Endothelial cell of umbilical vein (primary cell): ENCODE results near the gene PRC1. TPM values are rescaled to one million over a fixed set of nuclear protein-coding genes. Genes with fewer than 3 reads are reported as not detected.

Experiments
- BruUV-seq: library from RNA; stranded (reverse); fragments of 400-500 nt; replicated peaks from 2 replicates; lab custom pipeline; 2021; lab: Mats Ljungman, UMichigan
- CTCF ChIA-PET: fragments of 300-600, 350-600 bp; sonication (Branson Sonifier 250); formaldehyde crosslinking; loops from one replicate; lab custom pipeline; 2021; ENCODE audit warnings: antibody characterized with exemption, inconsistent platforms; lab: Charles Lee
- POLR2A ChIA-PET: fragments of 300-600, 350-600 bp; sonication (Branson Sonifier 250); formaldehyde crosslinking; loops from one replicate; lab custom pipeline; 2021; ENCODE audit warnings: antibody characterized with exemption, inconsistent platforms; lab: Charles Lee
- DNase-seq: peaks from one replicate; pipeline ENCODE4 v3.0.0-alpha.2; 2011; ENCODE audit warnings: low read depth, low spot score
- FAIRE-seq: peaks from 2 replicates; lab custom pipeline; 2011; peaks lifted over from hg19 to GRCh38; lab: Jason Lieb, UNC
- H2AFZ ChIP-seq: 2 replicates; pipeline ENCODE4 v1.6.0; 2012; ENCODE audit warnings: low read depth, low read length, control low read depth, inconsistent platforms
- H3K27ac ChIP-seq: 2 replicates; pipeline ENCODE4 v1.5.1; 2011; ENCODE audit warnings: low read depth, mild to moderate bottlenecking, control low read depth, low read length, moderate library complexity; ENCODE audit not compliant: insufficient read depth
- H3K27me3 ChIP-seq, 2 experiments: 2 replicates each; pipeline versions ENCODE4 v1.6.0 to v1.6.1; 2011; ENCODE audit warnings: low read length in 2 of 2, mixed read lengths in 1 of 2; ENCODE audit not compliant: control insufficient read depth in 2 of 2, insufficient read depth in 2 of 2
- H3K36me3 ChIP-seq, 2 experiments: 2 replicates in 1 of 2; 3 replicates in 1 of 2; pipeline ENCODE4 v1.5.1; 2011; ENCODE audit warnings: low read length in 2 of 2, mild to moderate bottlenecking in 1 of 2, moderate library complexity in 1 of 2; ENCODE audit not compliant: control insufficient read depth in 2 of 2, insufficient read depth in 2 of 2; ENCODE audit errors: extremely low read depth in 1 of 2
- H3K4me1 ChIP-seq: 3 replicates; pipeline ENCODE4 v1.5.1; 2011; ENCODE audit warnings: mild to moderate bottlenecking, low read length; ENCODE audit not compliant: control insufficient read depth, insufficient read depth; ENCODE audit errors: extremely low read depth
- H3K4me2 ChIP-seq: 2 replicates; pipeline ENCODE4 v1.6.1; 2011; ENCODE audit warnings: low read length, control low read depth, mixed read lengths; ENCODE audit not compliant: insufficient read depth
- H3K4me3 ChIP-seq, 3 experiments: fragments of 200-600 bp in 1 of 3; sonication (generic), shearing (Covaris generic) in 1 of 3; replicated peaks in 1 of 3; 2 replicates each; pipeline ENCODE4 v1.5.1; 2011 to 2016; ENCODE audit warnings: control low read depth in 3 of 3, low read length in 3 of 3, mild to moderate bottlenecking in 2 of 3, inconsistent platforms in 1 of 3, low read depth in 1 of 3, moderate library complexity in 1 of 3; ENCODE audit not compliant: insufficient read depth in 1 of 3
- H3K79me2 ChIP-seq: 2 replicates; pipeline ENCODE4 v1.6.0; 2012; ENCODE audit warnings: low read length, inconsistent platforms; ENCODE audit not compliant: control insufficient read depth, insufficient read depth
- H3K9ac ChIP-seq: replicated peaks from 2 replicates; pipeline ENCODE3; 2011; ENCODE audit warnings: low read length, control low read depth; ENCODE audit not compliant: insufficient read depth; ENCODE audit errors: extremely low read depth
- H3K9me1 ChIP-seq: replicated peaks from 3 replicates; pipeline ENCODE4 v1.6.0; 2011; ENCODE audit warnings: mild to moderate bottlenecking, low read length; ENCODE audit not compliant: control insufficient read depth, insufficient read depth; ENCODE audit errors: extremely low read depth
- H3K9me3 ChIP-seq: replicated peaks from 2 replicates; pipeline ENCODE4 v1.5.1; 2012; ENCODE audit warnings: low read length, inconsistent platforms; ENCODE audit not compliant: control insufficient read depth, insufficient read depth
- H4K20me1 ChIP-seq: replicated peaks from 2 replicates; pipeline ENCODE3; 2011; ENCODE audit warnings: mild to moderate bottlenecking, low read length; ENCODE audit not compliant: control insufficient read depth, insufficient read depth; ENCODE audit errors: extremely low read depth
- EZH2 ChIP-seq: IDR thresholded peaks from 2 replicates; pipeline ENCODE4 v1.6.1; 2012; ENCODE audit warnings: borderline replicate concordance, low read depth, mild to moderate bottlenecking, moderate library complexity, low read length, inconsistent platforms; ENCODE audit not compliant: severe bottlenecking
- FOS ChIP-seq: IDR thresholded peaks from 2 replicates; pipeline ENCODE4 v1.6.1; 2011; ENCODE audit warnings: mild to moderate bottlenecking, low read length, moderate library complexity, borderline replicate concordance; ENCODE audit not compliant: insufficient read depth
- GATA2 ChIP-seq: IDR thresholded peaks from 2 replicates; pipeline ENCODE4 v1.7.0; 2011; ENCODE audit warnings: low read depth, mild to moderate bottlenecking, moderate library complexity, mixed read lengths, low read length; ENCODE audit not compliant: insufficient read length, insufficient read depth
- JUN ChIP-seq: IDR thresholded peaks from 2 replicates; pipeline ENCODE4 v1.6.1; 2011; ENCODE audit warnings: borderline replicate concordance, low read depth; ENCODE audit not compliant: insufficient read length, insufficient read depth
- MYC ChIP-seq: IDR thresholded peaks from one replicate; pipeline ENCODE4 v1.6.1; 2011; ENCODE audit warnings: mild to moderate bottlenecking, low read depth, low read length
- POLR2A ChIP-seq: IDR thresholded peaks from 2 replicates; pipeline ENCODE4 v1.6.1; 2012; ENCODE audit warnings: low read depth, mild to moderate bottlenecking, control low read depth, low read length
- POLR2AphosphoS5 ChIP-seq: IDR thresholded peaks from 2 replicates; pipeline ENCODE4 v1.6.1; 2012; ENCODE audit warnings: low read depth, mild to moderate bottlenecking, control low read depth, low read length, moderate library complexity; ENCODE audit not compliant: insufficient read depth
- dilution Hi-C: fragments of 300-500 bp; cut with MboI; formaldehyde crosslinking; loops from one replicate; pipeline ENCODE4 v1.15.0; 2019; ENCODE audit warnings: low sequenced_read_pairs; ENCODE audit not compliant: extremely low pct_ligation_motif_present
- intact Hi-C: fragments of 100-400 bp; cut with micrococcal nuclease; formaldehyde crosslinking; loops from one replicate; pipeline ENCODE4 v1.10.0; 2022
- polyA plus RNA-seq, 4 experiments: library from polyadenylated mRNA; depleted of rRNA in 3 of 4; stranded (reverse) in 3 of 4; unstranded in 1 of 4; fragments of >200 nt; gene quantifications; 2 replicates each; pipeline versions ENCODE4 v1.2.1 to v1.2.3, GENCODE V29; 2011 to 2012; ENCODE audit warnings: missing spikeins in 1 of 4
- total RNA-seq: library from RNA; stranded (reverse); gene quantifications from 2 replicates; pipeline ENCODE4 v1.2.3, GENCODE V29; 2021
- TF ChIP-seq, protein P1 (sequence below): IDR thresholded peaks from 2 replicates; pipeline ENCODE4 v1.6.1; 2011; ENCODE audit not compliant: insufficient read depth, insufficient read length
- TF ChIP-seq, protein P2 (sequence below), 2 donors: IDR thresholded peaks; 1 replicate in 1 of 2; 2 replicates in 1 of 2; pipeline ENCODE4 v1.5.1; 2011; ENCODE audit warnings: low read length in 2 of 2, mild to moderate bottlenecking in 2 of 2, moderate library complexity in 2 of 2, control low read depth in 1 of 2, inconsistent platforms in 1 of 2, low read depth in 1 of 2; ENCODE audit not compliant: insufficient read depth in 1 of 2; ENCODE audit errors: extremely low read depth in 1 of 2

Gene PRC1
- total and polyA plus RNA-seq, 2 donors (not counting 3 experiments of a cell fraction or from before 2014, with no cell fraction given), result 171 to 280 TPM

DNA sequence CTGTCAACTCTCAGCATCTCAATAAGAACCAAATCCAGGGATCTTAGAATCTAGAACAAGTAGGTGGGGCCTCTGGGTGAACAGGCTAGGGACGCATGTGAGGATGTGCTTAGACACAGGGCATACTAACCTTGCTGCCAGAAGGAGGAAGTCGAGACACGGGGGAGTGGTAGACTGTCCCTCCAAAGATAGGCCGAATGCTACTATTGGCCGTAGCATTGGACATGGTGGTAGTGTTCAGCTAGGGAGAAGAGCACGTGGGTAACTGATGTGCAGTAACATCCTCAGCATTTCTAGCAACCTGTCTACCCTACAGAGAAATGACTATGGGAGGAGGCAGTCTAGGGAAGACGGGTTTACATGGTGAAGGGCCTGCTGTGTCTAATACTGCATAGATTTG lies 24.1 kb downstream of the PRC1 start:
- H3K27me3 ChIP-seq, result no peaks in the 10 kb centered on the region
- no peak overlapping the region for H3K4me3 ChIP-seq
- no peaks in the 10 kb centered on the region for H3K79me2 ChIP-seq
- dilution Hi-C loops (no loop called here), intact Hi-C loops (no loop called here)
- no peaks in the 10 kb centered on the region for H4K20me1 ChIP-seq
- H3K27ac ChIP-seq, result no peak overlapping the region
- BruUV-seq, result no TSS peak
- no peaks in the 10 kb centered on the region for H3K9me3 ChIP-seq
- H3K4me2 ChIP-seq, result no peak overlapping the region
- TF ChIP-seq MYC (no peak), FOS (no peak), JUN (no peak), GATA2 (no peak), POLR2AphosphoS5 (no peak), POLR2A (no peak), EZH2 (no peak)
- TF ChIP-seq, protein P1, sequence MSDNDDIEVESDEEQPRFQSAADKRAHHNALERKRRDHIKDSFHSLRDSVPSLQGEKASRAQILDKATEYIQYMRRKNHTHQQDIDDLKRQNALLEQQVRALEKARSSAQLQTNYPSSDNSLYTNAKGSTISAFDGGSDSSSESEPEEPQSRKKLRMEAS, result no peak
- TF ChIP-seq, protein P2, sequence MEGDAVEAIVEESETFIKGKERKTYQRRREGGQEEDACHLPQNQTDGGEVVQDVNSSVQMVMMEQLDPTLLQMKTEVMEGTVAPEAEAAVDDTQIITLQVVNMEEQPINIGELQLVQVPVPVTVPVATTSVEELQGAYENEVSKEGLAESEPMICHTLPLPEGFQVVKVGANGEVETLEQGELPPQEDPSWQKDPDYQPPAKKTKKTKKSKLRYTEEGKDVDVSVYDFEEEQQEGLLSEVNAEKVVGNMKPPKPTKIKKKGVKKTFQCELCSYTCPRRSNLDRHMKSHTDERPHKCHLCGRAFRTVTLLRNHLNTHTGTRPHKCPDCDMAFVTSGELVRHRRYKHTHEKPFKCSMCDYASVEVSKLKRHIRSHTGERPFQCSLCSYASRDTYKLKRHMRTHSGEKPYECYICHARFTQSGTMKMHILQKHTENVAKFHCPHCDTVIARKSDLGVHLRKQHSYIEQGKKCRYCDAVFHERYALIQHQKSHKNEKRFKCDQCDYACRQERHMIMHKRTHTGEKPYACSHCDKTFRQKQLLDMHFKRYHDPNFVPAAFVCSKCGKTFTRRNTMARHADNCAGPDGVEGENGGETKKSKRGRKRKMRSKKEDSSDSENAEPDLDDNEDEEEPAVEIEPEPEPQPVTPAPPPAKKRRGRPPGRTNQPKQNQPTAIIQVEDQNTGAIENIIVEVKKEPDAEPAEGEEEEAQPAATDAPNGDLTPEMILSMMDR (IDR thresholded peaks at IDR 0.05; ENCODE audit: extremely low read depth in 1 of 2, insufficient read depth in 1 of 2, low read depth in 1 of 2, low read length in 2 of 2), result no peak
- H3K4me1 ChIP-seq, result no peaks in the 10 kb centered on the region
- H2AFZ ChIP-seq, result no peak overlapping the region
- H3K36me3 ChIP-seq, result peaks cover 6 to 34% of the 10 kb centered on the region in 2 experiments
- ChIA-PET POLR2A (no interaction called here), CTCF (interaction anchor here (4.0 kb wide), 1 partner anchor 13 kb away, joined by 28 read pairs; no protein-coding TSS in a partner anchor)
- DNase-seq, result no peak
- no peak overlapping the region for H3K9ac ChIP-seq
- no peaks in the 10 kb centered on the region for H3K9me1 ChIP-seq
- FAIRE-seq, result no peak
